Endothelial cell of umbilical vein (primary cell): ENCODE results near the gene IGF2R. TPM values are rescaled to one million over a fixed set of nuclear protein-coding genes. Genes with fewer than 3 reads are reported as not detected.

Experiments
- BruUV-seq: library from RNA; stranded (reverse); fragments of 400-500 nt; replicated peaks from 2 replicates; lab custom pipeline; 2021; lab: Mats Ljungman, UMichigan
- CTCF ChIA-PET: fragments of 300-600, 350-600 bp; sonication (Branson Sonifier 250); formaldehyde crosslinking; loops from one replicate; lab custom pipeline; 2021; ENCODE audit warnings: antibody characterized with exemption, inconsistent platforms; lab: Charles Lee
- POLR2A ChIA-PET: fragments of 300-600, 350-600 bp; sonication (Branson Sonifier 250); formaldehyde crosslinking; loops from one replicate; lab custom pipeline; 2021; ENCODE audit warnings: antibody characterized with exemption, inconsistent platforms; lab: Charles Lee
- DNase-seq: peaks from one replicate; pipeline ENCODE4 v3.0.0-alpha.2; 2011; ENCODE audit warnings: low read depth, low spot score
- FAIRE-seq: peaks from 2 replicates; lab custom pipeline; 2011; peaks lifted over from hg19 to GRCh38; lab: Jason Lieb, UNC
- H2AFZ ChIP-seq: 2 replicates; pipeline ENCODE4 v1.6.0; 2012; ENCODE audit warnings: low read depth, low read length, control low read depth, inconsistent platforms
- H3K27ac ChIP-seq: 2 replicates; pipeline ENCODE4 v1.5.1; 2011; ENCODE audit warnings: low read depth, mild to moderate bottlenecking, control low read depth, low read length, moderate library complexity; ENCODE audit not compliant: insufficient read depth
- H3K27me3 ChIP-seq, 2 experiments: 2 replicates each; pipeline versions ENCODE4 v1.6.0 to v1.6.1; 2011; ENCODE audit warnings: low read length in 2 of 2, mixed read lengths in 1 of 2; ENCODE audit not compliant: control insufficient read depth in 2 of 2, insufficient read depth in 2 of 2
- H3K36me3 ChIP-seq, 2 experiments: 2 replicates in 1 of 2; 3 replicates in 1 of 2; pipeline ENCODE4 v1.5.1; 2011; ENCODE audit warnings: low read length in 2 of 2, mild to moderate bottlenecking in 1 of 2, moderate library complexity in 1 of 2; ENCODE audit not compliant: control insufficient read depth in 2 of 2, insufficient read depth in 2 of 2; ENCODE audit errors: extremely low read depth in 1 of 2
- H3K4me1 ChIP-seq: 3 replicates; pipeline ENCODE4 v1.5.1; 2011; ENCODE audit warnings: mild to moderate bottlenecking, low read length; ENCODE audit not compliant: control insufficient read depth, insufficient read depth; ENCODE audit errors: extremely low read depth
- H3K4me2 ChIP-seq: 2 replicates; pipeline ENCODE4 v1.6.1; 2011; ENCODE audit warnings: low read length, control low read depth, mixed read lengths; ENCODE audit not compliant: insufficient read depth
- H3K4me3 ChIP-seq, 3 experiments: fragments of 200-600 bp in 1 of 3; sonication (generic), shearing (Covaris generic) in 1 of 3; replicated peaks in 1 of 3; 2 replicates each; pipeline ENCODE4 v1.5.1; 2011 to 2016; ENCODE audit warnings: control low read depth in 3 of 3, low read length in 3 of 3, mild to moderate bottlenecking in 2 of 3, inconsistent platforms in 1 of 3, low read depth in 1 of 3, moderate library complexity in 1 of 3; ENCODE audit not compliant: insufficient read depth in 1 of 3
- H3K79me2 ChIP-seq: 2 replicates; pipeline ENCODE4 v1.6.0; 2012; ENCODE audit warnings: low read length, inconsistent platforms; ENCODE audit not compliant: control insufficient read depth, insufficient read depth
- H3K9ac ChIP-seq: replicated peaks from 2 replicates; pipeline ENCODE3; 2011; ENCODE audit warnings: low read length, control low read depth; ENCODE audit not compliant: insufficient read depth; ENCODE audit errors: extremely low read depth
- H3K9me1 ChIP-seq: replicated peaks from 3 replicates; pipeline ENCODE4 v1.6.0; 2011; ENCODE audit warnings: mild to moderate bottlenecking, low read length; ENCODE audit not compliant: control insufficient read depth, insufficient read depth; ENCODE audit errors: extremely low read depth
- H3K9me3 ChIP-seq: replicated peaks from 2 replicates; pipeline ENCODE4 v1.5.1; 2012; ENCODE audit warnings: low read length, inconsistent platforms; ENCODE audit not compliant: control insufficient read depth, insufficient read depth
- H4K20me1 ChIP-seq: replicated peaks from 2 replicates; pipeline ENCODE3; 2011; ENCODE audit warnings: mild to moderate bottlenecking, low read length; ENCODE audit not compliant: control insufficient read depth, insufficient read depth; ENCODE audit errors: extremely low read depth
- EZH2 ChIP-seq: IDR thresholded peaks from 2 replicates; pipeline ENCODE4 v1.6.1; 2012; ENCODE audit warnings: borderline replicate concordance, low read depth, mild to moderate bottlenecking, moderate library complexity, low read length, inconsistent platforms; ENCODE audit not compliant: severe bottlenecking
- FOS ChIP-seq: IDR thresholded peaks from 2 replicates; pipeline ENCODE4 v1.6.1; 2011; ENCODE audit warnings: mild to moderate bottlenecking, low read length, moderate library complexity, borderline replicate concordance; ENCODE audit not compliant: insufficient read depth
- GATA2 ChIP-seq: IDR thresholded peaks from 2 replicates; pipeline ENCODE4 v1.7.0; 2011; ENCODE audit warnings: low read depth, mild to moderate bottlenecking, moderate library complexity, mixed read lengths, low read length; ENCODE audit not compliant: insufficient read length, insufficient read depth
- JUN ChIP-seq: IDR thresholded peaks from 2 replicates; pipeline ENCODE4 v1.6.1; 2011; ENCODE audit warnings: borderline replicate concordance, low read depth; ENCODE audit not compliant: insufficient read length, insufficient read depth
- MYC ChIP-seq: IDR thresholded peaks from one replicate; pipeline ENCODE4 v1.6.1; 2011; ENCODE audit warnings: mild to moderate bottlenecking, low read depth, low read length
- POLR2A ChIP-seq: IDR thresholded peaks from 2 replicates; pipeline ENCODE4 v1.6.1; 2012; ENCODE audit warnings: low read depth, mild to moderate bottlenecking, control low read depth, low read length
- POLR2AphosphoS5 ChIP-seq: IDR thresholded peaks from 2 replicates; pipeline ENCODE4 v1.6.1; 2012; ENCODE audit warnings: low read depth, mild to moderate bottlenecking, control low read depth, low read length, moderate library complexity; ENCODE audit not compliant: insufficient read depth
- dilution Hi-C: fragments of 300-500 bp; cut with MboI; formaldehyde crosslinking; loops from one replicate; pipeline ENCODE4 v1.15.0; 2019; ENCODE audit warnings: low sequenced_read_pairs; ENCODE audit not compliant: extremely low pct_ligation_motif_present
- intact Hi-C: fragments of 100-400 bp; cut with micrococcal nuclease; formaldehyde crosslinking; loops from one replicate; pipeline ENCODE4 v1.10.0; 2022
- polyA plus RNA-seq, 4 experiments: library from polyadenylated mRNA; depleted of rRNA in 3 of 4; stranded (reverse) in 3 of 4; unstranded in 1 of 4; fragments of >200 nt; gene quantifications; 2 replicates each; pipeline versions ENCODE4 v1.2.1 to v1.2.3, GENCODE V29; 2011 to 2012; ENCODE audit warnings: missing spikeins in 1 of 4
- total RNA-seq: library from RNA; stranded (reverse); gene quantifications from 2 replicates; pipeline ENCODE4 v1.2.3, GENCODE V29; 2021
- TF ChIP-seq, protein P1 (sequence below), 2 donors: IDR thresholded peaks; 1 replicate in 1 of 2; 2 replicates in 1 of 2; pipeline ENCODE4 v1.5.1; 2011; ENCODE audit warnings: low read length in 2 of 2, mild to moderate bottlenecking in 2 of 2, moderate library complexity in 2 of 2, control low read depth in 1 of 2, inconsistent platforms in 1 of 2, low read depth in 1 of 2; ENCODE audit not compliant: insufficient read depth in 1 of 2; ENCODE audit errors: extremely low read depth in 1 of 2
- TF ChIP-seq, protein P2 (sequence below): IDR thresholded peaks from 2 replicates; pipeline ENCODE4 v1.6.1; 2011; ENCODE audit not compliant: insufficient read depth, insufficient read length

Gene IGF2R
- total and polyA plus RNA-seq, 2 donors (not counting 3 experiments of a cell fraction or from before 2014, with no cell fraction given) = 16.3 to 60.2 TPM

DNA sequence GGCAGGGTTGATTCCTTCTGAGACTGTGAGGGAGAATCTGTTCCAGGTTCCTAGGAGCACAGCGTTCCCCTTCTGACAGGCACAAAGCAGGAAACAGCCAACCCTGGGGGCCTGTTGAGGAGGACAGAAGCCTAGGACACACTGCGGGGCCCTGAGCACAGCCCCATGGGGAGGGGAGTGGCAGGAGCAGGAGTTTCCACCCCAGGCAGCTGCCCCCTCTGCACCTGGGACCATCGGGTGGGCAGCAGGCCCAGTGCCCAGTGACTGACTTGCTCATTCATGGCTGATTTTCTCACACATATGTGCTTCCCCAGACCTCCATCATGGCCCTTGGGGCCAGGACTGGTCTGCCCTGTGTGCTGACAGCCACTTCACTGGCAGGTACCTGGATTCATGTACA is 146.5 kb downstream of the IGF2R start:
- CTCF ChIA-PET = no interaction called here

More for the DNA sequence above, 146.5 kb downstream of the IGF2R start:
- Histone ChIP-seq H3K9ac (no peak overlapping the region), H3K9me1 (no peaks in the 10 kb centered on the region), H3K79me2 (no peaks in the 10 kb centered on the region), H3K36me3 (no peaks in the 10 kb centered on the region), H3K4me1 (no peaks in the 10 kb centered on the region), H2AFZ (no peak overlapping the region), H3K4me3 (no peak overlapping the region), H4K20me1 (no peaks in the 10 kb centered on the region), H3K4me2 (no peak overlapping the region), H3K27ac (no peak overlapping the region), H3K27me3 (no peaks in the 10 kb centered on the region), H3K9me3 (no peaks in the 10 kb centered on the region)
- intact Hi-C loops = no loop called here
- dilution Hi-C loops = no loop called here
- TF ChIP-seq EZH2 (no peak), POLR2A (no peak), GATA2 (no peak), FOS (no peak), MYC (no peak), POLR2AphosphoS5 (no peak), JUN (no peak)
- TF ChIP-seq, protein P1, sequence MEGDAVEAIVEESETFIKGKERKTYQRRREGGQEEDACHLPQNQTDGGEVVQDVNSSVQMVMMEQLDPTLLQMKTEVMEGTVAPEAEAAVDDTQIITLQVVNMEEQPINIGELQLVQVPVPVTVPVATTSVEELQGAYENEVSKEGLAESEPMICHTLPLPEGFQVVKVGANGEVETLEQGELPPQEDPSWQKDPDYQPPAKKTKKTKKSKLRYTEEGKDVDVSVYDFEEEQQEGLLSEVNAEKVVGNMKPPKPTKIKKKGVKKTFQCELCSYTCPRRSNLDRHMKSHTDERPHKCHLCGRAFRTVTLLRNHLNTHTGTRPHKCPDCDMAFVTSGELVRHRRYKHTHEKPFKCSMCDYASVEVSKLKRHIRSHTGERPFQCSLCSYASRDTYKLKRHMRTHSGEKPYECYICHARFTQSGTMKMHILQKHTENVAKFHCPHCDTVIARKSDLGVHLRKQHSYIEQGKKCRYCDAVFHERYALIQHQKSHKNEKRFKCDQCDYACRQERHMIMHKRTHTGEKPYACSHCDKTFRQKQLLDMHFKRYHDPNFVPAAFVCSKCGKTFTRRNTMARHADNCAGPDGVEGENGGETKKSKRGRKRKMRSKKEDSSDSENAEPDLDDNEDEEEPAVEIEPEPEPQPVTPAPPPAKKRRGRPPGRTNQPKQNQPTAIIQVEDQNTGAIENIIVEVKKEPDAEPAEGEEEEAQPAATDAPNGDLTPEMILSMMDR (IDR thresholded peaks at IDR 0.05; ENCODE audit: extremely low read depth in 1 of 2, insufficient read depth in 1 of 2, low read depth in 1 of 2, low read length in 2 of 2) = no peak
- TF ChIP-seq, protein P2, sequence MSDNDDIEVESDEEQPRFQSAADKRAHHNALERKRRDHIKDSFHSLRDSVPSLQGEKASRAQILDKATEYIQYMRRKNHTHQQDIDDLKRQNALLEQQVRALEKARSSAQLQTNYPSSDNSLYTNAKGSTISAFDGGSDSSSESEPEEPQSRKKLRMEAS = no peak
- POLR2A ChIA-PET = no interaction called here
- DNase-seq = no peak
- no TSS peak for BruUV-seq
- FAIRE-seq = no peak
